ENCODE measurements around the gene ZNF341.
"Not testable (repeated sequence)": the region's sequence is repeated elsewhere in the genome, so short reads cannot be mapped to it uniquely, and the experiment has no call there.

Gene ZNF341

GRCh38 chr20:33753143-33753542 is 21.3 kb downstream of the ZNF341 start:
- no peak for TF ChIP-seq CTCF (IDR thresholded peaks at IDR 0.05; ENCODE audit: low read length)
- no peak for TF ChIP-seq EZH2phosphoT487 (IDR thresholded peaks at IDR 0.05; ENCODE audit: low read length)
- no peak for TF ChIP-seq EZH2 (optimal IDR thresholded peaks at IDR 0.05; ENCODE audit: low read depth, low read length)
- Histone ChIP-seq H3K36me3 (replicated peaks; ENCODE audit: insufficient read depth, low read length) (no peaks in the 10 kb centered on the region; the same call in 1 of the 2 replicates), H3K9me2 (replicated peaks; ENCODE audit: insufficient read depth, low read length) (no peaks in the 10 kb centered on the region), H3K27me3 (replicated peaks; ENCODE audit: insufficient read depth, low read length) (no peaks in the 10 kb centered on the region), H3K9me3 (replicated peaks; ENCODE audit: insufficient read depth, low read length) (no peaks in the 10 kb centered on the region), H3K9ac (ENCODE audit: low read length) (no peak overlapping the region), H4K20me1 (ENCODE audit: insufficient read depth, low read length) (no peaks in the 10 kb centered on the region), H3K4me3 (ENCODE audit: low read length) (no peak overlapping the region), H2AFZ (ENCODE audit: low read length) (no peak overlapping the region), H3K27ac (ENCODE audit: low read length) (no peak overlapping the region), H3F3A (ENCODE audit: insufficient read depth, low read length) (no peaks in the 10 kb centered on the region), H3K79me2 (ENCODE audit: low read length) (no peaks in the 10 kb centered on the region), H3K4me2 (ENCODE audit: low read depth, low read length) (no peak overlapping the region), H3K4me1 (ENCODE audit: low read length) (no peaks in the 10 kb centered on the region)
- DNase-seq: no peak

GRCh38 chr20:33753763-33754162 is 22.0 kb downstream of the ZNF341 start:
- H3K79me2 ChIP-seq (ENCODE audit: low read length): no peaks in the 10 kb centered on the region
- H3K9me3 ChIP-seq (replicated peaks; ENCODE audit: insufficient read depth, low read length): no peaks in the 10 kb centered on the region
- no peaks in the 10 kb centered on the region for H4K20me1 ChIP-seq (ENCODE audit: insufficient read depth, low read length)
- H3K36me3 ChIP-seq (replicated peaks; ENCODE audit: insufficient read depth, low read length): no peaks in the 10 kb centered on the region; the same call in 1 of the 2 replicates
- TF ChIP-seq EZH2 (optimal IDR thresholded peaks at IDR 0.05; ENCODE audit: low read depth, low read length): no peak
- no peak for TF ChIP-seq CTCF (IDR thresholded peaks at IDR 0.05; ENCODE audit: low read length)
- no peaks in the 10 kb centered on the region for H3K9me2 ChIP-seq (replicated peaks; ENCODE audit: insufficient read depth, low read length)
- H3K9ac ChIP-seq (ENCODE audit: low read length): no peak overlapping the region
- no peaks in the 10 kb centered on the region for H3F3A ChIP-seq (ENCODE audit: insufficient read depth, low read length)
- H3K27ac ChIP-seq (ENCODE audit: low read length): no peak overlapping the region
- H3K4me3 ChIP-seq (ENCODE audit: low read length): no peak overlapping the region
- H3K4me2 ChIP-seq (ENCODE audit: low read depth, low read length): no peak overlapping the region
- H2AFZ ChIP-seq (ENCODE audit: low read length): no peak overlapping the region
- no peak for DNase-seq
- H3K27me3 ChIP-seq (replicated peaks; ENCODE audit: insufficient read depth, low read length): no peaks in the 10 kb centered on the region
- no peaks in the 10 kb centered on the region for H3K4me1 ChIP-seq (ENCODE audit: low read length)

- not testable (repeated sequence) for H3K9me3 ChIP-seq (replicated peaks; ENCODE audit: insufficient read depth, low read length); H3K4me2 ChIP-seq (ENCODE audit: low read depth, low read length); H3K79me2 ChIP-seq (ENCODE audit: low read length); H3F3A ChIP-seq (ENCODE audit: insufficient read depth, low read length); DNase-seq; H2AFZ ChIP-seq (ENCODE audit: low read length); H3K27ac ChIP-seq (ENCODE audit: low read length); H3K9me2 ChIP-seq (replicated peaks; ENCODE audit: insufficient read depth, low read length); H3K36me3 ChIP-seq (replicated peaks; ENCODE audit: insufficient read depth, low read length); H3K4me1 ChIP-seq (ENCODE audit: low read length); H3K27me3 ChIP-seq (replicated peaks; ENCODE audit: insufficient read depth, low read length); H3K4me3 ChIP-seq (ENCODE audit: low read length); H4K20me1 ChIP-seq (ENCODE audit: insufficient read depth, low read length); H3K9ac ChIP-seq (ENCODE audit: low read length)
Observed at GRCh38 chr20:33755936-33756490, 24.2 kb downstream of the ZNF341 start.

- Histone ChIP-seq H3K4me1 (ENCODE audit: low read length) (no peaks in the 10 kb centered on the region), H3F3A (ENCODE audit: insufficient read depth, low read length) (no peaks in the 10 kb centered on the region), H2AFZ (ENCODE audit: low read length) (no peak overlapping the region), H3K36me3 (replicated peaks; ENCODE audit: insufficient read depth, low read length) (no peaks in the 10 kb centered on the region; the same call in 1 of the 2 replicates), H3K9me2 (replicated peaks; ENCODE audit: insufficient read depth, low read length) (no peaks in the 10 kb centered on the region), H3K4me3 (ENCODE audit: low read length) (no peak overlapping the region), H3K27me3 (replicated peaks; ENCODE audit: insufficient read depth, low read length) (no peaks in the 10 kb centered on the region), H3K4me2 (ENCODE audit: low read depth, low read length) (no peak overlapping the region), H3K9ac (ENCODE audit: low read length) (no peak overlapping the region), H3K79me2 (ENCODE audit: low read length) (no peaks in the 10 kb centered on the region), H4K20me1 (ENCODE audit: insufficient read depth, low read length) (no peaks in the 10 kb centered on the region), H3K9me3 (replicated peaks; ENCODE audit: insufficient read depth, low read length) (no peaks in the 10 kb centered on the region), H3K27ac (ENCODE audit: low read length) (no peak overlapping the region)
- DNase-seq: no peak
- TF ChIP-seq EZH2phosphoT487 (IDR thresholded peaks at IDR 0.05; ENCODE audit: low read length) (no peak), EZH2 (optimal IDR thresholded peaks at IDR 0.05; ENCODE audit: low read depth, low read length) (no peak), CTCF (IDR thresholded peaks at IDR 0.05; ENCODE audit: low read length) (no peak)
Observed at GRCh38 chr20:33757046-33757445, 25.2 kb downstream of the ZNF341 start.

All from MM.1S (cell line).